GM12873 (cell line): Measurements from ENCODE around the gene UBE2QL1.

Experiments
- TF ChIP-seq, protein P1 (sequence below): IDR thresholded peaks from 2 replicates; pipeline ENCODE4 v1.5.1; 2012; ENCODE audit warnings: low read depth, mild to moderate bottlenecking, moderate library complexity, low read length, control low read depth; ENCODE audit not compliant: insufficient read depth; ENCODE audit errors: missing control alignments

The UBE2QL1 gene

DNA sequence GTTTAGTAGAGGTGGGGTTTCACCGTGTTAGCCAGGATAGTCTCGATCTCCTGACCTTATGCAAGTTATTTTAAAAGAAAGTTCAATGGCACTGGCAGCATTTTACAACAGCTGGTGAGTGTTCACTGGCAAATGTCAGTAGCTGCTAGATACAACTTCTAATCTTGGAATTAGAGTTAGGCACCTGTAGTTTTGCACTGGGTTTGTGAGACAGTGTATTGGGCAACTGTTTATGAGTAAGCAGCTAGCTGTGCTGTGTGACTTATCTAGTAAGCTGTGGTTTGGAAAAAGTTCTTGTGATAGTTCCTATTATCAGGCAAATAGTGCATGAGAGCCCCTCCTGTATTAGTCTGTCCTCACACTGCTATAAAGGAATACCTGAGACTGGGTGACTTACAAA, 61.5 kb downstream of the UBE2QL1 start:
- TF ChIP-seq, protein P1, sequence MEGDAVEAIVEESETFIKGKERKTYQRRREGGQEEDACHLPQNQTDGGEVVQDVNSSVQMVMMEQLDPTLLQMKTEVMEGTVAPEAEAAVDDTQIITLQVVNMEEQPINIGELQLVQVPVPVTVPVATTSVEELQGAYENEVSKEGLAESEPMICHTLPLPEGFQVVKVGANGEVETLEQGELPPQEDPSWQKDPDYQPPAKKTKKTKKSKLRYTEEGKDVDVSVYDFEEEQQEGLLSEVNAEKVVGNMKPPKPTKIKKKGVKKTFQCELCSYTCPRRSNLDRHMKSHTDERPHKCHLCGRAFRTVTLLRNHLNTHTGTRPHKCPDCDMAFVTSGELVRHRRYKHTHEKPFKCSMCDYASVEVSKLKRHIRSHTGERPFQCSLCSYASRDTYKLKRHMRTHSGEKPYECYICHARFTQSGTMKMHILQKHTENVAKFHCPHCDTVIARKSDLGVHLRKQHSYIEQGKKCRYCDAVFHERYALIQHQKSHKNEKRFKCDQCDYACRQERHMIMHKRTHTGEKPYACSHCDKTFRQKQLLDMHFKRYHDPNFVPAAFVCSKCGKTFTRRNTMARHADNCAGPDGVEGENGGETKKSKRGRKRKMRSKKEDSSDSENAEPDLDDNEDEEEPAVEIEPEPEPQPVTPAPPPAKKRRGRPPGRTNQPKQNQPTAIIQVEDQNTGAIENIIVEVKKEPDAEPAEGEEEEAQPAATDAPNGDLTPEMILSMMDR, result no peak

DNA sequence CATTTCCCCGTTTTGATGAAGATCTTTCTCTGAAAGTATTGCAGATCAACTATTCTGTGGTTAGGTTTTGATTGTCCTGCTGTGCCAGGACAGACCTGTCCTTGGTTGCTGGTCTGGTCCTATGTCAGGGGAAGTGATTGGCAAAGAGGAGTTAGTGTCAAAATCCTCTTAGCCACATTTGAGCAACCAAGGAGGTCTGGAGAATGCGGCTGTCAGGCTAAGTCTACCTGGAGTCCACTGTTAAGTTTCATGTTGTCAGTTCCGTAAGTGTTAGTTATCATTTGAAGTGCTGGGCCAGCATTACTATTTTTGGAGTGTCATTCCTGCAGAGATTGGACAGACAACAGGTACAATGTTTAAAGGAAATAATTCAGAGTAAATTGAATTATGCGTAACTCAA, 62.3 kb downstream of the UBE2QL1 start:
- TF ChIP-seq, protein P1, result no peak

DNA sequence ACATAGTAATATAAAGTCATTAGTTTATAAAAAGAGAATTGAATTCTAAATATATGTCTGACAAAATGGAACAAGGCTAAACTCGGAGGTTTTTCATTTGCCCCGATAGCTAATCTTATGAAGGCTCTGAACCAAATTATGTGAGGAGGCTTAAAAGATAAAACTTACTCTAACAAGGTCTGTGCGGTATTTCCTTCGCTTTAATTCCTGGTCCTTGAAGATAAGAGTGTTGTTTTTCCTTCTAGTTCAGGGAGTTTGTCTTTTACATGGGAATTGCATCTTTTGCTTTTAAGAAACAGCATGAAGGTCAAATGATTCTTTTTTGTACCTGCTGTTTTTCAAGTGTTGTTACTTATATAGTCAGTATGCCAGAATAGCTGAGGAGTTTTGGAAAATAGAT, 68.2 kb downstream of the UBE2QL1 start:
- TF ChIP-seq, protein P1, result no peak

DNA sequence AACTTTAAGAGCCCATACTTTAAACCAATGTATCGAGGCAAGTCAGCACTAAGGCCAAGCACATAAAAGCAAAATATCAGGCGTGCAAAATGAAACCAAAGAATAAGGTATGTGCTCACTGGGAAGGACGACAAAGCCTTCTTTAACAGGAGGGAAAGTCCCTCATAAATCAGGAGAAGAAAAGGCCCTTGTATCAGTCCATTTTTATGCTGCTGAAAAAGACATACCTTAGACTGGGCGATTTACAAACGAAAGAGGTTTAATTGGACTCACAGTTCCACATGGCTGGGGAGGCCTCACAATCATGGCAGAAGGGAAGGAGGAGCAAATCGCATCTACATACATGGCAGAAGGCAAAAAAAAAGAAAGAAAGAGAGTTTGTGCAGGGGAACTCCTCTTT, 68.9 kb downstream of the UBE2QL1 start:
- TF ChIP-seq, protein P1, result no peak

DNA sequence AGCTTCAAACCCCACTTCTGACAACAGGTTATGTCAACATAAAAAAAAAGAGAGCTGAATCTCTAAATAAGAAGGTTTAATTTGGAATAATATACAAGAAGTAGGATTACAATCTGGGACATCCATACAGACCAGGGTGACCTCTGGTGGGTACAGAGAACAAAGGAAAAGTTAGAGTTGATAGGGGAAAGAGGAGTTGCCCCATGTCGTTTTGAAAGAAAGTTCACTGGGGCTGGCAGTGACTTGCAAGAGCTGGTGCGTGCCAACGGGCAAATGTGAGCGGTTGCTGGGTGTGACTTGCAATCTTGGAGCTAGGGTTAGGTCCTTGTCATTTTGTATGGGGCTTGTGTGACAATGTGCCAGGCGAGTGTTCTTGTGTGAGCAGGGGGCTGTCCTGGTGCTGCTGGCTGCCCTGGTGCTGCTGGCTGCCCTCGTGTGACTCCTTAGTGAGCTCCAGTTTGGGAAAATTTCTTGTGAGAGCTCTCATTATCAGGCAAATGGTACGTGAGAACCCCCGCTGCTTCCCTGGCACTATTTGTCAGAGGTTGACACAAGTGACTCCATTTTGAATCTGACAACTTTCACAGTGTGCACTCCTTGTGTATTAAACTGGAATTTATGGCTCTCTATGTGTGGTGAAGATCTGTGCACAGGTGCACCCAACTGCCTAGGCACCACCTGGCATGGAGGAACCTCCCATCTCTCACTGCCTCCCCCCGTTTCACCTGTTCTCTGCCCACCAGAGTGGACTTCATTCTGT, 69.8 kb downstream of the UBE2QL1 start:
- TF ChIP-seq, protein P1, result no peak

DNA sequence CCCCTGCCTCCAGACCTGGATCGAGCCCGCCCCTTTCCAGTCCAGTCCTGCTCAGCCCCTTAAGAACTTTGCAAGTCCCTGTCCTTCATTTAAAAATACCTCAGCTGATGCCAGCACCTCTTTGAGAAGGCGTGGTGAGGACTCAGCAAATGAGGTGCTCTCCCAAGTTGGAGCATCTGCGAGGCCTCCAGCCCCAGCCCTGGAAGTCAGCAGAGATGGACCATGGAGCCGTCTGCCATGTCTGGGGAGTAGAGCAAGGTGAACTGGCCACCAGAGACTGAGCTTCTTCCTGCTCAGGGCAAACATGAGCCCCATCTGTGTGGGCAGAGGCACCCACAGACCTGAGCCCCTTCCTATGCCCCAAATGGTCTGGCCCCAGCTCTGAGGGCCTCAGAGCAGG, 71.5 kb downstream of the UBE2QL1 start:
- TF ChIP-seq, protein P1, result no peak

DNA sequence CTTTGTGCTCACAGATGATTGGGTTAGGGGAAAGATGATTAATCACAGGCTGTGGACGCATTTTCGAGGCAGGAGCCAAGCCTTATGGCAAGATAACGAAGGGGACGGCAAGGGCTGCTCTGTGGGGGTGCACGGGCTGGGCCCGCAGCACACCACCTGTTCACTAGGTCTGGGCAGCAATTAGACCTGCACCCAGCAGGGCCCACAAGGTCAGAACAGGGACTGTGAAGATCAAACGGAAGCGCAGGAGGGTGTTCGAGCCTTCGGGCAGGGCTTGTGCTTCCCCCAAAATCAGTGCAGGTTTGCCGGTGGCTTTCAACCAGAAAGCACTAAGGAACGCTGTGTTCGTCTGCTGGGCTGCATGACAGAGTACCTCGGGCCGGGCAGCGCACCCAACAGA, 73.7 kb downstream of the UBE2QL1 start:
- TF ChIP-seq, protein P1, result no peak
